Measurements from ENCODE around the gene SSU72.

GRCh38 chr1:1527092-1527816, 47.4 kb downstream of the SSU72 start:
- no peak for TF ChIP-seq CTCF (optimal IDR thresholded peaks at IDR 0.05 in 1 of 3, IDR thresholded peaks at IDR 0.05 in 1 of 3, conservative IDR thresholded peaks at IDR 0.05 in 1 of 3; ENCODE audit: extremely low read depth in 1 of 3, insufficient read depth in 2 of 3, low read length in 3 of 3)
- no peak for TF ChIP-seq EZH2 (IDR thresholded peaks at IDR 0.05; ENCODE audit: low read length)

Data from keratinocyte (primary cell).